ENCODE results near the gene CEP97. TPM values are rescaled to one million over a fixed set of nuclear protein-coding genes. Genes with fewer than 3 reads are reported as not detected.

The CEP97 gene
- total RNA-seq, 6 experiments from 2014 or later: 2.2 to 3.8 (median 2.7) TPM

- TF ChIP-seq CTCF (IDR thresholded peaks at IDR 0.05) (no peak), POLR2A (IDR thresholded peaks at IDR 0.05) (no peak)
- Histone ChIP-seq H3K4me1 (peaks cover 0 to 9% (median 0%) of the 10 kb centered on the region in 4 donors), H3K4me3 (no peak overlapping the region), H3K27me3 (no peaks in the 10 kb centered on the region), H3K36me3 (no peaks in the 10 kb centered on the region), H3K9me3 (no peaks in the 10 kb centered on the region), H3K27ac (no peak overlapping the region)
- ATAC-seq (no peak), DNase-seq (no peak)
- 58% methylated on average over 10 of the region's 10 CpGs for WGBS (ENCODE audit: insufficient coverage, low coverage, low lambda C conversion rate, missing lambda C conversion rate)
- intact Hi-C loops (cut with DNase I): no loop called here
Observed at GRCh38 chr3:101720851-101721840, 3.3 kb upstream of the CEP97 start.

- DNase-seq (no peak), ATAC-seq (no peak)
- Histone ChIP-seq H3K9me3 (no peaks in the 10 kb centered on the region), H3K36me3 (peaks cover 0 to under 1% (median 0%) of the 10 kb centered on the region in 4 donors), H3K4me1 (peaks cover 0 to 9% (median 0%) of the 10 kb centered on the region in 4 donors), H3K27me3 (no peaks in the 10 kb centered on the region), H3K4me3 (no peak overlapping the region), H3K27ac (no peak overlapping the region)
- intact Hi-C loops (cut with DNase I): no loop called here
- no peak for TF ChIP-seq POLR2A (IDR thresholded peaks at IDR 0.05)
- TF ChIP-seq CTCF (IDR thresholded peaks at IDR 0.05): no peak
- WGBS (ENCODE audit: insufficient coverage, low coverage, low lambda C conversion rate, missing lambda C conversion rate): 46% methylated on average over 7 of the region's 7 CpGs
Observed at GRCh38 chr3:101722394-101723173, 1.8 kb upstream of the CEP97 start.

- no peak for TF ChIP-seq CTCF (IDR thresholded peaks at IDR 0.05)
- H3K4me1 ChIP-seq: peaks cover 0 to 9% (median 0%) of the 10 kb centered on the region in 4 donors
- WGBS (ENCODE audit: insufficient coverage, low coverage, low lambda C conversion rate, missing lambda C conversion rate): 2% methylated on average over 7 of the region's 21 CpGs
- peaks cover 0 to 5% (median 0%) of the 10 kb centered on the region in 4 donors for H3K36me3 ChIP-seq
- ATAC-seq (peak; percentile 14 to 33 (median 22)), DNase-seq (peak; percentile 42 to 68 (median 53))
- intact Hi-C loops (cut with DNase I): no loop called here
- H3K27me3 ChIP-seq: no peaks in the 10 kb centered on the region
- H3K9me3 ChIP-seq: no peaks in the 10 kb centered on the region
- peak overlapping the region; percentile 72 to 84 (median 75) for H3K4me3 ChIP-seq
- H3K27ac ChIP-seq: peak overlapping the region; percentile 33 to 51 (median 45)
Observed at GRCh38 chr3:101725194-101725889, 928 bp downstream of the CEP97 start.

- no peak for TF ChIP-seq CTCF (IDR thresholded peaks at IDR 0.05)
- no peak for TF ChIP-seq POLR2A (IDR thresholded peaks at IDR 0.05)
- Histone ChIP-seq H3K27ac (no peak overlapping the region), H3K4me3 (peak overlapping the region; percentile 72 to 84 (median 75)), H3K9me3 (no peaks in the 10 kb centered on the region), H3K36me3 (peaks cover 0 to 5% (median 0%) of the 10 kb centered on the region in 4 donors), H3K27me3 (no peaks in the 10 kb centered on the region), H3K4me1 (peaks cover 0 to 9% (median 0%) of the 10 kb centered on the region in 4 donors)
- DNase-seq (no peak), ATAC-seq (no peak)
- WGBS (ENCODE audit: insufficient coverage, low coverage, low lambda C conversion rate, missing lambda C conversion rate): 44% methylated on average over 3 of the region's 3 CpGs
- intact Hi-C loops (cut with DNase I): no loop called here
Observed at GRCh38 chr3:101725890-101726275, 1.5 kb downstream of the CEP97 start.

Measured in right lobe of liver (tissue), 6 donors.